ENCODE results near the gene LXN. TPM values are rescaled to one million over a fixed set of nuclear protein-coding genes. Genes with fewer than 3 reads are reported as not detected.

The LXN gene
- total RNA-seq, 1 donor from 2014 or later = 3.9 TPM

- DNase-seq (ENCODE audit: missing footprints) (no peak), ATAC-seq (no peak)
- intact Hi-C loops (cut with DNase I) = no loop called here
These were observed 54.2 kb downstream of the LXN start for GRCh38 chr3:158617982-158618875.

Other genes starting within 250 kb of the LXN start
- gene MLF1, start 101.5 kb downstream of the LXN start, total RNA-seq = 191 TPM
- gene GFM1, start 28.1 kb downstream of the LXN start, total RNA-seq = 60.1 TPM
- gene RARRES1, start 59.8 kb upstream of the LXN start, total RNA-seq = 22.3 TPM
- 32.2 TPM for gene MFSD1, start 129.4 kb upstream of the LXN start, total RNA-seq

Data from Right ventricle myocardium inferior (tissue), 1 donor.